Measurements from ENCODE around the gene EFEMP1. TPM values are rescaled to one million over a fixed set of nuclear protein-coding genes. Genes with fewer than 3 reads are reported as not detected.

EFEMP1 gene
- total RNA-seq, 1 experiment from 2014 or later: 24.0 TPM

GRCh38 chr2:55883829-55884228 lies 39.8 kb downstream of the EFEMP1 start:
- ChIA-PET POLR2A (no interaction called here), CTCF (no interaction called here)
- H3K4me1 Mint-ChIP-seq: peaks cover 8% of the 10 kb centered on the region
- no peaks in the 10 kb centered on the region for H3K27me3 Mint-ChIP-seq (ENCODE audit: low read depth)
- H3K27ac Mint-ChIP-seq: no peak overlapping the region
- no peaks in the 10 kb centered on the region for H3K9me3 Mint-ChIP-seq
- DNase-seq (ENCODE audit: low spot score) (no peak), ATAC-seq (no peak)
- no peaks in the 10 kb centered on the region for H3K36me3 Mint-ChIP-seq
- H3K4me3 Mint-ChIP-seq: no peak overlapping the region
- TF ChIP-seq ZNF396 (CRISPR knock-in tag; IDR thresholded peaks at IDR 0.05; ENCODE audit: borderline replicate concordance) (no peak), MXD4 (CRISPR knock-in tag; IDR thresholded peaks at IDR 0.05; ENCODE audit: borderline replicate concordance) (no peak), SP1 (CRISPR knock-in tag; conservative IDR thresholded peaks at IDR 0.05) (no peak), MLX (CRISPR knock-in tag; IDR thresholded peaks at IDR 0.05) (no peak), ARID4B (CRISPR knock-in tag; IDR thresholded peaks at IDR 0.05; ENCODE audit: borderline replicate concordance) (no peak), ZNF671 (CRISPR knock-in tag; IDR thresholded peaks at IDR 0.05) (no peak), ATF2 (CRISPR knock-in tag; IDR thresholded peaks at IDR 0.05; ENCODE audit: borderline replicate concordance, low read depth) (no peak), RORB (CRISPR knock-in tag; IDR thresholded peaks at IDR 0.05) (no peak), ZSCAN18 (CRISPR knock-in tag; IDR thresholded peaks at IDR 0.05) (no peak), CDX4 (CRISPR knock-in tag; IDR thresholded peaks at IDR 0.05; ENCODE audit: borderline replicate concordance) (no peak), SOX15 (CRISPR knock-in tag; IDR thresholded peaks at IDR 0.05) (no peak), HMGXB4 (CRISPR knock-in tag; IDR thresholded peaks at IDR 0.05) (no peak), NR3C1 (CRISPR knock-in tag; conservative IDR thresholded peaks at IDR 0.05; ENCODE audit: low read depth) (no peak), GTF2I (CRISPR knock-in tag; conservative IDR thresholded peaks at IDR 0.05) (no peak), IRF2 (CRISPR knock-in tag; IDR thresholded peaks at IDR 0.05; ENCODE audit: borderline replicate concordance, low read depth) (no peak), CREM (CRISPR knock-in tag; IDR thresholded peaks at IDR 0.05) (no peak), IRF1 (CRISPR knock-in tag; IDR thresholded peaks at IDR 0.05) (no peak), FOXJ3 (CRISPR knock-in tag; IDR thresholded peaks at IDR 0.05; ENCODE audit: borderline replicate concordance) (no peak)

All from WTC11 (cell line).